PC-9 (cell line): ENCODE measurements around the gene RPS6KA5.

Experiments used
- CTCF ChIP-seq: fragments of 200-600 bp; sonication (generic); conservative IDR thresholded peaks from 2 replicates; pipeline ENCODE4 v1.6.1; 2017; ENCODE audit warnings: mixed run types, antibody characterized with exemption, mild to moderate bottlenecking, moderate library complexity
- EZH2 ChIP-seq: fragments of 200-600 bp; sonication (generic); IDR thresholded peaks from 2 replicates; pipeline ENCODE4 v1.8.0; 2017; ENCODE audit warnings: antibody characterized with exemption, low read depth

GRCh38 chr14:91078095-91078737, 17.8 kb upstream of the RPS6KA5 start:
- TF ChIP-seq CTCF (no peak), EZH2 (no peak)
